ENCODE results near the gene BTF3. TPM values are rescaled to one million over a fixed set of nuclear protein-coding genes. Genes with fewer than 3 reads are reported as not detected.

The BTF3 gene
- total and polyA plus RNA-seq, 2 of the 13 experiments (the other 11 are each of a cell fraction or from before 2014, with no cell fraction given), result 557 to 698 TPM

DNA sequence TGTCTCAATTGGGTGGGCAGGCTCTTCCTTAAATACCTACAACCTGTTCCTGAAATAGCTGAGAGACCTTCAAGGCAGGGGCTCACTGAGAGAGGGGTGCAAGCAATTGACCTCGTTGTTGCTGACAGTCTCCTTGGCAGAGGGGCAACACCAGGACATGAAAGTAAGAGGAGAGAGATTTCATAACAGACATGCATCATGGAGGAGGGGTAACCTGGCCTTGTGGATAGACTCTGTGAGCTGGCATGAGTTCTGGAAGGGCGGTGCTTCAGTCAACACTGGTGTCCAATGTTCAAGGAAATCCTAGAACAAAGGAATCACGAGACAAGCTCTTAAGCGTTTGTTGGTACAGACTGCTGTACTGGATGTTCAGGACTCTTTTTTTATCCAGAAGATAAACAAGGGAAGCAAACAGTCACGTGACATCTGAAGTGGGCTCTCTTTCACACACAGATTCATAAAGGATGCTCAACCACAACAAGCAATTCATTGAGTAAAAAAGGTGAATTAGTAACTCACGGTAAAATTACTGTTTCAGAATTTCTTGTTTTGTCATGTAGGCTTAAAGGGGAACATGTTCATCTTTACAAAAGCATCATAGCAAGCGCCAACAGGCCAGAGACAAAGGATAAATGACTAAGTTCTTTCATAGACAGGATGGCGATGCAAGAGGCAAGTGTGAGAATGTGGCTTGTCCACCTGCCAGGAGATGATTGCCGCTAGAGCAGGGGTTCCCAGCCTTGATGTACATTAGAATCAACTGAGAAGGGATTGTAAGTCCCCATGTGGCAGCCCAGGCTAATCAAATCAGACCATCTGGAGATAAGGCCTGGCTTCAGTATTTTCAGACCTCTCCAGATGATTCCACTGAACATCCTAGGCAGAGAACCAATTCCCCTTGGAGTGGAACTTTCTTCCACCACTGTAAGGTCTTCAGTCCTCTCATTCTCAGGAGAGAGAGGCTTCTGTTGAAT lies 46.5 kb downstream of the BTF3 start (continued):
- TF ChIP-seq KDM1A (CRISPR knock-in tag; IDR thresholded peaks at IDR 0.05) (no peak; the same call in 1 of the 2 replicates), DMAP1 (CRISPR knock-in tag; IDR thresholded peaks at IDR 0.05) (peak; percentile 86), ZMYM4 (CRISPR knock-in tag; IDR thresholded peaks at IDR 0.05) (peak; percentile 90; the same call in 1 of the 2 replicates), CBX5 (CRISPR knock-in tag; IDR thresholded peaks at IDR 0.05; ENCODE audit: borderline replicate concordance) (peak; percentile 93; the same call in 1 of the 2 replicates), PTBP1 (IDR thresholded peaks at IDR 0.05; ENCODE audit: low read depth, low read length, poor library complexity, severe bottlenecking) (no peak), GABPA (IDR thresholded peaks at IDR 0.05; ENCODE audit: low read depth, low read length) (no peak), GABPA (CRISPR knock-in tag; IDR thresholded peaks at IDR 0.05; ENCODE audit: low read depth) (peak; percentile 51), ZNF713 (CRISPR knock-in tag; IDR thresholded peaks at IDR 0.05) (no peak), ATF1 (CRISPR knock-in tag; IDR thresholded peaks at IDR 0.05) (peak; percentile 65), HDAC2 (CRISPR knock-in tag; IDR thresholded peaks at IDR 0.05) (peak; percentile 96), ZZZ3 (CRISPR knock-in tag; IDR thresholded peaks at IDR 0.05; ENCODE audit: borderline replicate concordance) (no peak), ZNF7 (CRISPR knock-in tag; IDR thresholded peaks at IDR 0.05) (no peak), ZNF589 (CRISPR knock-in tag; conservative IDR thresholded peaks at IDR 0.05) (0 out of 2 replicates have a peak, but pooled peaks have one; percentile 35), MBNL3 (CRISPR knock-in tag; conservative IDR thresholded peaks at IDR 0.05) (no peak), ZNF780A (CRISPR knock-in tag; IDR thresholded peaks at IDR 0.05) (no peak), FOXA1 (IDR thresholded peaks at IDR 0.05) (peak; percentile 87), FOXA1 (CRISPR knock-in tag; IDR thresholded peaks at IDR 0.05) (peak; percentile 97), TRIM24 (CRISPR knock-in tag; IDR thresholded peaks at IDR 0.05) (peak; percentile 72; the same call in 1 of the 2 replicates), RFX3 (CRISPR knock-in tag; IDR thresholded peaks at IDR 0.05) (no peak), ATRX (CRISPR knock-in tag; IDR thresholded peaks at IDR 0.05; ENCODE audit: borderline replicate concordance) (no peak), ZKSCAN5 (CRISPR knock-in tag; IDR thresholded peaks at IDR 0.05) (no peak), ZNF607 (CRISPR knock-in tag; IDR thresholded peaks at IDR 0.05; ENCODE audit: borderline replicate concordance) (no peak), MEF2D (CRISPR knock-in tag; IDR thresholded peaks at IDR 0.05) (peak; percentile 92), SMARCC2 (IDR thresholded peaks at IDR 0.05) (no peak), ZNF138 (CRISPR knock-in tag; IDR thresholded peaks at IDR 0.05; ENCODE audit: low read depth) (no peak), NR2F6 (IDR thresholded peaks at IDR 0.05) (peak; percentile 74), NR2F6 (CRISPR knock-in tag; IDR thresholded peaks at IDR 0.05) (peak; percentile 78), ZNF121 (CRISPR knock-in tag; IDR thresholded peaks at IDR 0.05) (0 out of 2 replicates have a peak, but pooled peaks have one; percentile 23), RBM22 (optimal IDR thresholded peaks at IDR 0.05; ENCODE audit: low read length) (no peak), SETDB1 (CRISPR knock-in tag; IDR thresholded peaks at IDR 0.05; ENCODE audit: borderline replicate concordance) (no peak)
- TF ChIP-seq, protein P1, sequence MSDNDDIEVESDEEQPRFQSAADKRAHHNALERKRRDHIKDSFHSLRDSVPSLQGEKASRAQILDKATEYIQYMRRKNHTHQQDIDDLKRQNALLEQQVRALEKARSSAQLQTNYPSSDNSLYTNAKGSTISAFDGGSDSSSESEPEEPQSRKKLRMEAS (IDR thresholded peaks at IDR 0.05), result peak; percentile 80
- TF ChIP-seq, protein P2, sequence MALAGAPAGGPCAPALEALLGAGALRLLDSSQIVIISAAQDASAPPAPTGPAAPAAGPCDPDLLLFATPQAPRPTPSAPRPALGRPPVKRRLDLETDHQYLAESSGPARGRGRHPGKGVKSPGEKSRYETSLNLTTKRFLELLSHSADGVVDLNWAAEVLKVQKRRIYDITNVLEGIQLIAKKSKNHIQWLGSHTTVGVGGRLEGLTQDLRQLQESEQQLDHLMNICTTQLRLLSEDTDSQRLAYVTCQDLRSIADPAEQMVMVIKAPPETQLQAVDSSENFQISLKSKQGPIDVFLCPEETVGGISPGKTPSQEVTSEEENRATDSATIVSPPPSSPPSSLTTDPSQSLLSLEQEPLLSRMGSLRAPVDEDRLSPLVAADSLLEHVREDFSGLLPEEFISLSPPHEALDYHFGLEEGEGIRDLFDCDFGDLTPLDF (CRISPR knock-in tag; IDR thresholded peaks at IDR 0.05), result 0 out of 2 replicates have a peak, but pooled peaks have one; percentile 38
- TF ChIP-seq, protein P3, sequence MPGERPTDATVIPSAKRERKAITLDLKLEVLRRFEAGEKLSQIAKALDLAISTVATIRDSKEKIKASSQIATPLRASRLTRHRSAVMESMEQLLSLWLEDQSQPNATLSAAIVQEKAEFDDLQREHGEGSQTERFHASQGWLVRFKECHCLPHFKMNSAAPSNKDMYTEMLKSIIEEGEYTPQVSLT (CRISPR knock-in tag; IDR thresholded peaks at IDR 0.05; ENCODE audit: borderline replicate concordance, low read depth), result no peak
